Spleen (tissue), 11 donors: Measurements from ENCODE around the gene CFAP157. TPM values are rescaled to one million over a fixed set of nuclear protein-coding genes. Genes with fewer than 3 reads are reported as not detected.

ENCODE experiments used
- DNase-seq: peaks from one replicate; pipeline ENCODE4 v3.0.0-alpha.2; 2020
- H3K27ac ChIP-seq, 8 donors: fragments of 200-600 bp; sonication (generic) in 7 of 8; 1 replicate in 4 of 8; 2 replicates in 4 of 8; pipeline versions ENCODE4 v1.5.0 to v1.8.0; 2016 to 2021; ENCODE audit warnings: inconsistent platforms in 4 of 8, mild to moderate bottlenecking in 4 of 8, moderate library complexity in 1 of 8
- H3K27me3 ChIP-seq, 7 donors: fragments of 200-600 bp; sonication (generic) in 6 of 7; replicated peaks in 1 of 7; 1 replicate in 4 of 7; 2 replicates in 3 of 7; pipeline versions ENCODE4 v1.5.0 to v1.8.0; 2016 to 2021; ENCODE audit warnings: inconsistent platforms in 3 of 7, mild to moderate bottlenecking in 1 of 7
- H3K36me3 ChIP-seq, 6 donors: fragments of 200-600 bp; sonication (generic) in 5 of 6; 1 replicate in 4 of 6; 2 replicates in 2 of 6; pipeline versions ENCODE4 v1.5.0 to v1.8.0; 2016 to 2021; ENCODE audit warnings: inconsistent platforms in 2 of 6
- H3K4me1 ChIP-seq, 6 donors: fragments of 200-600 bp; sonication (generic) in 5 of 6; 1 replicate in 3 of 6; 2 replicates in 3 of 6; pipeline versions ENCODE4 v1.5.0 to v1.8.0; 2016 to 2021; ENCODE audit warnings: inconsistent platforms in 3 of 6
- H3K4me3 ChIP-seq, 8 donors: fragments of 200-600 bp; sonication (generic) in 7 of 8; 1 replicate in 4 of 8; 2 replicates in 4 of 8; pipeline versions ENCODE4 v1.5.0 to v1.8.0; 2016 to 2021; ENCODE audit warnings: inconsistent platforms in 4 of 8, mild to moderate bottlenecking in 4 of 8, moderate library complexity in 2 of 8
- H3K9me3 ChIP-seq, 8 donors: fragments of 200-600 bp; sonication (generic) in 7 of 8; 1 replicate in 4 of 8; 2 replicates in 4 of 8; pipeline versions ENCODE4 v1.5.0 to v1.8.0; 2016 to 2021; ENCODE audit warnings: inconsistent platforms in 4 of 8
- POLR2A ChIP-seq, 3 donors: fragments of 450-650 bp; IDR thresholded peaks; one replicate each; pipeline ENCODE4 v1.5.1; 2017; ENCODE audit warnings: antibody characterized with exemption in 3 of 3, mild to moderate bottlenecking in 1 of 3
- POLR2AphosphoS5 ChIP-seq, 3 donors: sonication (generic); formaldehyde crosslinking; IDR thresholded peaks; one replicate each; pipeline ENCODE4 v1.5.1; 2017; ENCODE audit warnings: antibody characterized with exemption in 3 of 3
- WGBS, 5 donors: extraction: QIAGEN DNeasy Blood & Tissue Kit in 3 of 5; methylation state at CpG; one replicate each; pipeline versions ENCODE4 v1.1.5 to v1.1.7; 2013 to 2018; 5-methylcytosine and 5-hydroxymethylcytosine counted together
- intact Hi-C: fragments of 100-400 bp; cut with DNase I; formaldehyde crosslinking; loops from one replicate; pipeline ENCODE4 v1.15.0; 2023; ENCODE audit warnings: low total_unique reads
- polyA plus RNA-seq, 3 donors: library from polyadenylated mRNA; stranded (reverse); fragments of 200-250 nt; gene quantifications; one replicate each; pipeline ENCODE4 v1.2.1, GENCODE V29; 2013
- total RNA-seq, 7 donors: library from RNA; depleted of rRNA in 3 of 7; stranded (reverse); fragments of >200 nt in 3 of 7; fragmentation: NEBNext Ultra II Directional in 4 of 7; extraction: Animal tissue kit (Norgen Biotek cat#: 25700) in 4 of 7; gene quantifications; one replicate each; pipeline versions ENCODE4 v1.1.0 to v1.2.1, GENCODE V29; 2016 to 2021
- TF ChIP-seq, protein P1 (sequence below), 11 experiments: fragments of 200-600 bp in 7 of 11; fragments of 450-650 bp in 4 of 11; sonication (generic) in 4 of 11; IDR thresholded peaks in 8 of 11; conservative IDR thresholded peaks in 3 of 11; 1 replicate in 7 of 11; 2 replicates in 4 of 11; pipeline versions ENCODE4 v1.4.0 to v1.8.0; 2016 to 2021; ENCODE audit warnings: antibody characterized with exemption in 11 of 11, inconsistent platforms in 4 of 11, mild to moderate bottlenecking in 1 of 11
- donor health status: healthy with polysubstance abuse.
- donor health status: DM: no; HTN: no; CAD: no; lungs with moderate emphysema.
- donor health status: DM: no; HTN: no; CAD: no.
- donor health status: Bipolar disorder and iron deficiency.
- donor health status: healthy.
- donor health status: DM: no; HTN: no; CAD: no.
- donor health status: DM: yes; HTN: yes; CAD: no.

Gene CFAP157
- total and polyA plus RNA-seq, 10 donors: 0.09 to 0.21 (median 0.13) TPM; not detected in 3

DNA sequence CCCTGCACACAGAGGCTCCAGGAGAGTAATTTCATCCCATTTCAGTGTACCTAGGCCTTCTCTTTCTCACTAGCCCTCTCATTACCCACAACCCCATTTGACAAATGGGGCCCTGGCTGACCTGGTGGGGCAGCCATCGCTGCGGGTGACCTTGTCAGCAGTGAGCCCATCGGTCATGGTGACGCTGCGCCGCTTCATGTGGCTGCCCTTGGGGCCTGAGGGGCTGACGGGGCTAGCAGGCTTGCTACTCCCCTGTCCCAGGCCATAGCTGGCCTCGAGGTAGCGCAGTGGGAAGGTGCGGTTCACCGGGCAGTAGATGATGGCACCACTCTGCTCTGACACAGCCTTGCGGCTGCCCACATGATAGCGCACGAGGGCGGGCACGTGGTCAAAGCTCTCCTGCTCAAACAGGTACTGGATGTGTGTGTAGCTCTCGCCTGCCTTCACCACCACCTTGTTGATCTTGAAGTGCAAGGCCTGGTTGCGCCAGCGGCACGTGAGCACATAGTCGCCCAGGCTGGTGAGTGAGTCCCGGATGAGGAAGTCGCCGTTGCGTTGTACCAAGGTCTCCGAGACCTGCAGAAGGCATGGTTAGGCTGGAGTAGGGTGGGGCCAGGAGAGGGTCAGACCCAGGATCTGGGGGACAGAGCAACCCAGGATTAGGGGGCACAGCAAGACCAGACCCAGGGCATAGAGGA, 42.5 kb downstream of the CFAP157 start:
- Histone ChIP-seq H3K4me1 (peaks cover 0 to 68% (median 20%) of the 10 kb centered on the region in 6 donors), H3K27me3 (no peaks in the 10 kb centered on the region), H3K9me3 (no peaks in the 10 kb centered on the region), H3K27ac (peak overlapping the region in 1 of 8 donors; percentile 43), H3K36me3 (peaks cover 3 to 100% (median 84%) of the 10 kb centered on the region in 6 donors), H3K4me3 (no peak overlapping the region)
- TF ChIP-seq POLR2A (IDR thresholded peaks at IDR 0.05) (no peak), POLR2AphosphoS5 (IDR thresholded peaks at IDR 0.05) (peak in 2 of 3 donors; percentile 44 to 72)
- TF ChIP-seq, protein P1, sequence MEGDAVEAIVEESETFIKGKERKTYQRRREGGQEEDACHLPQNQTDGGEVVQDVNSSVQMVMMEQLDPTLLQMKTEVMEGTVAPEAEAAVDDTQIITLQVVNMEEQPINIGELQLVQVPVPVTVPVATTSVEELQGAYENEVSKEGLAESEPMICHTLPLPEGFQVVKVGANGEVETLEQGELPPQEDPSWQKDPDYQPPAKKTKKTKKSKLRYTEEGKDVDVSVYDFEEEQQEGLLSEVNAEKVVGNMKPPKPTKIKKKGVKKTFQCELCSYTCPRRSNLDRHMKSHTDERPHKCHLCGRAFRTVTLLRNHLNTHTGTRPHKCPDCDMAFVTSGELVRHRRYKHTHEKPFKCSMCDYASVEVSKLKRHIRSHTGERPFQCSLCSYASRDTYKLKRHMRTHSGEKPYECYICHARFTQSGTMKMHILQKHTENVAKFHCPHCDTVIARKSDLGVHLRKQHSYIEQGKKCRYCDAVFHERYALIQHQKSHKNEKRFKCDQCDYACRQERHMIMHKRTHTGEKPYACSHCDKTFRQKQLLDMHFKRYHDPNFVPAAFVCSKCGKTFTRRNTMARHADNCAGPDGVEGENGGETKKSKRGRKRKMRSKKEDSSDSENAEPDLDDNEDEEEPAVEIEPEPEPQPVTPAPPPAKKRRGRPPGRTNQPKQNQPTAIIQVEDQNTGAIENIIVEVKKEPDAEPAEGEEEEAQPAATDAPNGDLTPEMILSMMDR (IDR thresholded peaks at IDR 0.05 in 8 of 11, conservative IDR thresholded peaks at IDR 0.05 in 3 of 11): no peak
- DNase-seq: no peak
- WGBS, 5 donors: 76 to 91% (median 86%) methylated on average over 17 to 26 of the region's 26 CpGs
- intact Hi-C loops: no loop called here

DNA sequence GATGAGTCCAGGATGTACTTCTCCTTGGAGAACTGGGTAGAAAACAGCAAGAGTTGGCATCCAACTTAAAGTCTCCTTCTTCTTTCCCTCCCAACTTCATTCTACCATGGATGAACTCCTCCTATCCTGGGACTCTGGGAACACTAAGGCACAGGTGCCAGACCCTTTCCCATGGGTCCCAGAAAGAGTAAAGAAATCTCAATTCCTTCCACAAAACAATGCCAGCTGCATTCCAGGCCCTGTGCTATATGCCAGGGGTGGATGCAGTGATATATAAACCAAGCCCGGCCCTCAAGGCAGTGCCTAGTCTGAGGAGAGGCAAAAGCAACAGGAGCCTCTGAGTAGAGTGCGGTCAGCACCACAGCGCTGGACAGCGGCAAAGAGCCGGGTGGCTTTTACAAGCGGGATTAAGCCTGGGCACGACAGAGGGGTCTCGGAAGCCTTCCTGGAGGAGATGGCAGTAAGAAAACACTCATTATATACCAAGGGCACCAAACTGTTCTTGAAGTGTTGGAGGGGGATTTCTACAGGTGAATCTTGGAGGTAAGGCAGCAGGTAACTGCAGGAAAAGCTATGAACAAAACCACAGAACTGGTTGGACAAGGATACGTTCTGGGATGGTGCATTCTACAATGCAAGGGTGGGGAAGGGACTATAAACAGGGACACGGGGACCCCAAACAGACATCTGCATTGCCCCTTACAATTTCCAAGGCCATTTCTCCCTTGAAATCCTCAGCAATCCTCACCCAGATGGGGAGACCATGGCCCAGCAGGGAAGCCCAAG, 44.7 kb downstream of the CFAP157 start:
- peak overlapping the region in 2 of 8 donors; percentile 2 to 82 for H3K27ac ChIP-seq
- intact Hi-C loops: no loop called here
- peaks cover 4 to 89% (median 30%) of the 10 kb centered on the region in 6 donors for H3K4me1 ChIP-seq
- TF ChIP-seq, protein P1 (IDR thresholded peaks at IDR 0.05 in 8 of 11, conservative IDR thresholded peaks at IDR 0.05 in 3 of 11): no peak
- no peaks in the 10 kb centered on the region for H3K27me3 ChIP-seq
- WGBS, 5 donors: 76 to 92% (median 82%) methylated on average over 10 of the region's 10 CpGs
- H3K36me3 ChIP-seq: peaks cover 2 to 100% (median 72%) of the 10 kb centered on the region in 6 donors
- no peak overlapping the region for H3K4me3 ChIP-seq
- H3K9me3 ChIP-seq: no peaks in the 10 kb centered on the region
- no peak for DNase-seq

DNA sequence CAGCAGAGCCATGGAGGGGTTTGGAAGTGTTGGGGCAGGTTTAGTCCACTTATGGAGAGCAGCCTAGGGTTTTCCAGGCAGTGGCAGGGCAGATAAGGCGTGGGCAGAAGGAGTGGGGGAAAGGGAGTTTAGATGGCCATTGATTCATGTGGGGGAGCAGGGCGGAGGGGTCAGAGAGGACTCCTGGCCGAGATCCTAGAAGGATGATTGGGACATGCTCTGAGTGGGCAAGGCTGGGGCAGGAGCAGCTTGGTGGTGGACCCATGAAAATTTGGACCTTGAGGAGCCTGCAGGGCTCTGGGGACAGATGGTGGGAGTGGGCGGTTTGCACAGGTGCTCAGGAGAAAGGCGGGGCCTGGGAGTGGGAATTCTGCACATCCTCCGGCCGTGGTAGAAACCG, 46.4 kb downstream of the CFAP157 start:
- Histone ChIP-seq H3K27ac (peak overlapping the region in 5 of 8 donors; percentile 74 to 82 (median 79)), H3K4me1 (peaks cover 4 to 94% (median 37%) of the 10 kb centered on the region in 6 donors)
- DNase-seq: no peak

More for the DNA sequence above, 46.4 kb downstream of the CFAP157 start:
- Histone ChIP-seq H3K9me3 (no peaks in the 10 kb centered on the region), H3K27me3 (no peaks in the 10 kb centered on the region), H3K4me3 (peak overlapping the region in 1 of 8 donors; percentile 56), H3K36me3 (peaks cover 0 to 100% (median 57%) of the 10 kb centered on the region in 6 donors)
- WGBS, 5 donors: 74 to 85% (median 81%) methylated on average over 8 of the region's 8 CpGs
- intact Hi-C loops: no loop called here
- TF ChIP-seq POLR2AphosphoS5 (IDR thresholded peaks at IDR 0.05) (no peak), POLR2A (IDR thresholded peaks at IDR 0.05) (no peak)
- TF ChIP-seq, protein P1 (IDR thresholded peaks at IDR 0.05 in 8 of 11, conservative IDR thresholded peaks at IDR 0.05 in 3 of 11): no peak
